CMK (cell line): ENCODE measurements around the gene SUMO3.

ENCODE experiments used
- DNase-seq: peaks from one replicate; pipeline ENCODE4 v3.0.0-alpha.2; 2010; ENCODE audit warnings: low read depth

Gene SUMO3

GRCh38 chr21:44801468-44802395 is 16.1 kb downstream of the SUMO3 start, which contains the start of gene UBE2G2:
UBE2G2 (minus strand) TSS chr21:44801820; CDS start chr21:44801748, 72 bp downstream.
- DNase-seq = peak; percentile 75

- DNase-seq = no peak
Measured at GRCh38 chr21:44800971-44801467, 16.8 kb downstream of the SUMO3 start.

GRCh38 chr21:44800103-44800502 is 17.8 kb downstream of the SUMO3 start:
- no peak for DNase-seq

- no peak for DNase-seq
Measured at GRCh38 chr21:44799646-44800045, 18.2 kb downstream of the SUMO3 start.

- no peak for DNase-seq
Measured at GRCh38 chr21:44797775-44798174, 20.1 kb downstream of the SUMO3 start.

- DNase-seq = no peak
Measured at GRCh38 chr21:44795342-44795741, 22.5 kb downstream of the SUMO3 start.

GRCh38 chr21:44793592-44794374 is 24.1 kb downstream of the SUMO3 start:
- DNase-seq = no peak

- peak; percentile 60 for DNase-seq
Measured at GRCh38 chr21:44792702-44793591, 24.9 kb downstream of the SUMO3 start.

- no peak for DNase-seq
Measured at GRCh38 chr21:44791993-44792392, 25.9 kb downstream of the SUMO3 start.

- DNase-seq = no peak
Measured at GRCh38 chr21:44791246-44791645, 26.6 kb downstream of the SUMO3 start.

GRCh38 chr21:44790368-44790767 is 27.5 kb downstream of the SUMO3 start:
- no peak for DNase-seq

- DNase-seq = no peak
Measured at GRCh38 chr21:44789880-44790279, 28.0 kb downstream of the SUMO3 start.

- DNase-seq = no peak
Measured at GRCh38 chr21:44785620-44786335, 32.1 kb downstream of the SUMO3 start.

GRCh38 chr21:44784810-44785209 is 33.1 kb downstream of the SUMO3 start:
- DNase-seq = no peak

GRCh38 chr21:44783020-44783696 is 34.7 kb downstream of the SUMO3 start:
- DNase-seq = no peak

GRCh38 chr21:44780767-44781459 is 36.9 kb downstream of the SUMO3 start:
- no peak for DNase-seq

- no peak for DNase-seq
Measured at GRCh38 chr21:44780137-44780502, 37.7 kb downstream of the SUMO3 start.

GRCh38 chr21:44779417-44780136 is 38.3 kb downstream of the SUMO3 start:
- DNase-seq = no peak

- DNase-seq = no peak
Measured at GRCh38 chr21:44778983-44779382, 38.9 kb downstream of the SUMO3 start.
